RKO (cell line): ENCODE data around the gene SLIT3.

Source experiments
- DNase-seq: peaks from one replicate; pipeline ENCODE4 v3.0.0-alpha.2; 2016; ENCODE audit warnings: low spot score

The SLIT3 gene

GRCh38 chr5:168737066-168737465, 563.9 kb downstream of the SLIT3 start:
- DNase-seq = no peak

GRCh38 chr5:168736281-168736831, 564.6 kb downstream of the SLIT3 start:
- DNase-seq = no peak

GRCh38 chr5:168734620-168735300, 566.2 kb downstream of the SLIT3 start:
- no peak for DNase-seq

GRCh38 chr5:168734119-168734518, 566.8 kb downstream of the SLIT3 start:
- DNase-seq = no peak

GRCh38 chr5:168728546-168729211, 572.3 kb downstream of the SLIT3 start:
- DNase-seq = no peak

GRCh38 chr5:168727547-168727946, 573.4 kb downstream of the SLIT3 start:
- no peak for DNase-seq

- DNase-seq = no peak
Measured at GRCh38 chr5:168726342-168726741, 574.6 kb downstream of the SLIT3 start.

GRCh38 chr5:168724227-168724626, 576.7 kb downstream of the SLIT3 start:
- no peak for DNase-seq

- DNase-seq = no peak
Measured at GRCh38 chr5:168723037-168723436, 577.9 kb downstream of the SLIT3 start.

- DNase-seq = no peak
Measured at GRCh38 chr5:168721966-168722365, 579.0 kb downstream of the SLIT3 start.

GRCh38 chr5:168721002-168721753, 579.8 kb downstream of the SLIT3 start:
- no peak for DNase-seq

GRCh38 chr5:168720575-168720974, 580.4 kb downstream of the SLIT3 start:
- DNase-seq = no peak

- DNase-seq = peak; percentile 9
Measured at GRCh38 chr5:168714046-168714445, 586.9 kb downstream of the SLIT3 start.

GRCh38 chr5:168713051-168713450, 587.9 kb downstream of the SLIT3 start:
- no peak for DNase-seq

GRCh38 chr5:168712280-168712924, 588.5 kb downstream of the SLIT3 start:
- DNase-seq = peak; percentile 92

GRCh38 chr5:168710706-168711105, 590.2 kb downstream of the SLIT3 start:
- no peak for DNase-seq

GRCh38 chr5:168707716-168708695, 592.9 kb downstream of the SLIT3 start:
- no peak for DNase-seq

GRCh38 chr5:168706655-168707069, 594.3 kb downstream of the SLIT3 start:
- DNase-seq = peak; percentile 48

- DNase-seq = no peak
Measured at GRCh38 chr5:168705321-168705720, 595.6 kb downstream of the SLIT3 start.

GRCh38 chr5:168702511-168702910, 598.4 kb downstream of the SLIT3 start:
- no peak for DNase-seq

GRCh38 chr5:168701641-168702040, 599.3 kb downstream of the SLIT3 start:
- DNase-seq = no peak
